ENCODE data around the gene TMED6.

GRCh38 chr16:69384974-69385373 is 33.4 kb upstream of the TMED6 start:
- TF ChIP-seq ZNF274 (IDR thresholded peaks at IDR 0.05; ENCODE audit: low read depth, low read length) (no peak), SUZ12 (IDR thresholded peaks at IDR 0.05; ENCODE audit: extremely low read depth, insufficient read depth, insufficient read length) (no peak), YY1 (IDR thresholded peaks at IDR 0.05; ENCODE audit: insufficient read depth, insufficient read length) (no peak)
